Measurements from ENCODE around the gene COL25A1. TPM values are rescaled to one million over a fixed set of nuclear protein-coding genes. Genes with fewer than 3 reads are reported as not detected.
"Not testable (repeated sequence)": the region's sequence is repeated elsewhere in the genome, so short reads cannot be mapped to it uniquely, and the experiment has no call there.

Gene COL25A1
- total RNA-seq, 1 experiment from 2014 or later, result 2.1 TPM

GRCh38 chr4:109037026-109037425 is 265.4 kb downstream of the COL25A1 start:
- Histone ChIP-seq H3K36me3 (replicated peaks; ENCODE audit: control insufficient read depth, insufficient read depth, low read length) (no peaks in the 10 kb centered on the region), H3K27me3 (ENCODE audit: control insufficient read depth, insufficient read depth, low read length) (no peaks in the 10 kb centered on the region), H3K4me3 (ENCODE audit: insufficient read depth, low read depth, low read length) (no peak overlapping the region)
- no peak for DNase-seq

GRCh38 chr4:109033993-109034392 is 268.5 kb downstream of the COL25A1 start:
- no peak for DNase-seq
- Histone ChIP-seq H3K4me3 (ENCODE audit: insufficient read depth, low read depth, low read length) (no peak overlapping the region), H3K27me3 (ENCODE audit: control insufficient read depth, insufficient read depth, low read length) (no peaks in the 10 kb centered on the region), H3K36me3 (replicated peaks; ENCODE audit: control insufficient read depth, insufficient read depth, low read length) (no peaks in the 10 kb centered on the region)

GRCh38 chr4:109032671-109033070 is 269.8 kb downstream of the COL25A1 start:
- H3K36me3 ChIP-seq (replicated peaks; ENCODE audit: control insufficient read depth, insufficient read depth, low read length), result no peaks in the 10 kb centered on the region
- no peaks in the 10 kb centered on the region for H3K27me3 ChIP-seq (ENCODE audit: control insufficient read depth, insufficient read depth, low read length)
- no peak overlapping the region for H3K4me3 ChIP-seq (ENCODE audit: insufficient read depth, low read depth, low read length)
- DNase-seq, result no peak

- Histone ChIP-seq H3K36me3 (replicated peaks; ENCODE audit: control insufficient read depth, insufficient read depth, low read length) (no peaks in the 10 kb centered on the region), H3K4me3 (ENCODE audit: insufficient read depth, low read depth, low read length) (no peak overlapping the region), H3K27me3 (ENCODE audit: control insufficient read depth, insufficient read depth, low read length) (no peaks in the 10 kb centered on the region)
- no peak for DNase-seq
These were observed 272.5 kb downstream of the COL25A1 start for GRCh38 chr4:109029987-109030386.

GRCh38 chr4:109027016-109027500 is 275.4 kb downstream of the COL25A1 start:
- Histone ChIP-seq H3K36me3 (replicated peaks; ENCODE audit: control insufficient read depth, insufficient read depth, low read length) (no peaks in the 10 kb centered on the region), H3K27me3 (ENCODE audit: control insufficient read depth, insufficient read depth, low read length) (no peaks in the 10 kb centered on the region), H3K4me3 (ENCODE audit: insufficient read depth, low read depth, low read length) (no peak overlapping the region)
- DNase-seq, result no peak

GRCh38 chr4:109026588-109026987 is 275.9 kb downstream of the COL25A1 start:
- H3K4me3 ChIP-seq (ENCODE audit: insufficient read depth, low read depth, low read length), result no peak overlapping the region
- DNase-seq, result no peak
- no peaks in the 10 kb centered on the region for H3K27me3 ChIP-seq (ENCODE audit: control insufficient read depth, insufficient read depth, low read length)
- H3K36me3 ChIP-seq (replicated peaks; ENCODE audit: control insufficient read depth, insufficient read depth, low read length), result no peaks in the 10 kb centered on the region

GRCh38 chr4:109025471-109026076 is 276.9 kb downstream of the COL25A1 start:
- no peaks in the 10 kb centered on the region for H3K36me3 ChIP-seq (replicated peaks; ENCODE audit: control insufficient read depth, insufficient read depth, low read length)

GRCh38 chr4:109022961-109023360 is 279.5 kb downstream of the COL25A1 start:
- Histone ChIP-seq H3K4me3 (ENCODE audit: insufficient read depth, low read depth, low read length) (no peak overlapping the region), H3K27me3 (ENCODE audit: control insufficient read depth, insufficient read depth, low read length) (no peaks in the 10 kb centered on the region), H3K36me3 (replicated peaks; ENCODE audit: control insufficient read depth, insufficient read depth, low read length) (no peaks in the 10 kb centered on the region)
- no peak for DNase-seq

More at GRCh38 chr4:109025471-109026076, 276.9 kb downstream of the COL25A1 start:
- Histone ChIP-seq H3K4me3 (ENCODE audit: insufficient read depth, low read depth, low read length) (no peak overlapping the region), H3K27me3 (ENCODE audit: control insufficient read depth, insufficient read depth, low read length) (no peaks in the 10 kb centered on the region)
- no peak for DNase-seq

- not testable (repeated sequence) for DNase-seq; H3K4me3 ChIP-seq (ENCODE audit: insufficient read depth, low read depth, low read length); H3K27me3 ChIP-seq (ENCODE audit: control insufficient read depth, insufficient read depth, low read length); H3K36me3 ChIP-seq (replicated peaks; ENCODE audit: control insufficient read depth, insufficient read depth, low read length)
These were observed 280.8 kb downstream of the COL25A1 start for GRCh38 chr4:109021630-109022029.

- H3K4me3 ChIP-seq (ENCODE audit: insufficient read depth, low read depth, low read length), result no peak overlapping the region
- DNase-seq, result no peak
- H3K27me3 ChIP-seq (ENCODE audit: control insufficient read depth, insufficient read depth, low read length), result no peaks in the 10 kb centered on the region
- no peaks in the 10 kb centered on the region for H3K36me3 ChIP-seq (replicated peaks; ENCODE audit: control insufficient read depth, insufficient read depth, low read length)
These were observed 281.6 kb downstream of the COL25A1 start for GRCh38 chr4:109020861-109021260.

GRCh38 chr4:109016200-109016599 is 286.3 kb downstream of the COL25A1 start:
- no peaks in the 10 kb centered on the region for H3K27me3 ChIP-seq (ENCODE audit: control insufficient read depth, insufficient read depth, low read length)
- no peak overlapping the region for H3K4me3 ChIP-seq (ENCODE audit: insufficient read depth, low read depth, low read length)
- H3K36me3 ChIP-seq (replicated peaks; ENCODE audit: control insufficient read depth, insufficient read depth, low read length), result no peaks in the 10 kb centered on the region
- no peak for DNase-seq

GRCh38 chr4:109015413-109015810 is 287.0 kb downstream of the COL25A1 start:
- Histone ChIP-seq H3K36me3 (replicated peaks; ENCODE audit: control insufficient read depth, insufficient read depth, low read length) (no peaks in the 10 kb centered on the region), H3K4me3 (ENCODE audit: insufficient read depth, low read depth, low read length) (no peak overlapping the region), H3K27me3 (ENCODE audit: control insufficient read depth, insufficient read depth, low read length) (no peaks in the 10 kb centered on the region)
- DNase-seq, result no peak

GRCh38 chr4:109014593-109015412 is 287.7 kb downstream of the COL25A1 start:
- Histone ChIP-seq H3K36me3 (replicated peaks; ENCODE audit: control insufficient read depth, insufficient read depth, low read length) (no peaks in the 10 kb centered on the region), H3K27me3 (ENCODE audit: control insufficient read depth, insufficient read depth, low read length) (no peaks in the 10 kb centered on the region), H3K4me3 (ENCODE audit: insufficient read depth, low read depth, low read length) (no peak overlapping the region)
- DNase-seq, result no peak

GRCh38 chr4:109012286-109012880 is 290.1 kb downstream of the COL25A1 start:
- Histone ChIP-seq H3K36me3 (replicated peaks; ENCODE audit: control insufficient read depth, insufficient read depth, low read length) (no peaks in the 10 kb centered on the region), H3K27me3 (ENCODE audit: control insufficient read depth, insufficient read depth, low read length) (no peaks in the 10 kb centered on the region), H3K4me3 (ENCODE audit: insufficient read depth, low read depth, low read length) (no peak overlapping the region)
- no peak for DNase-seq
